ENCODE measurements around the gene MKRN1. TPM values are rescaled to one million over a fixed set of nuclear protein-coding genes. Genes with fewer than 3 reads are reported as not detected.
"Not testable (repeated sequence)": the region's sequence is repeated elsewhere in the genome, so short reads cannot be mapped to it uniquely, and the experiment has no call there.

MKRN1 gene
- total RNA-seq, 1 experiment from 2014 or later: 48.1 TPM

- peak; percentile 9 for DNase-seq (ENCODE audit: low read depth)
Measured at GRCh38 chr7:140485500-140486265, 6.4 kb upstream of the MKRN1 start.

GRCh38 chr7:140484951-140485499, 5.7 kb upstream of the MKRN1 start:
- no peak for DNase-seq (ENCODE audit: low read depth)

GRCh38 chr7:140484479-140484878, 5.2 kb upstream of the MKRN1 start:
- no peak for DNase-seq (ENCODE audit: low read depth)

- DNase-seq (ENCODE audit: low read depth): no peak
Measured at GRCh38 chr7:140479739-140480084, 407 bp upstream of the MKRN1 start.

GRCh38 chr7:140478246-140479061, 851 bp downstream of the MKRN1 start:
- DNase-seq (ENCODE audit: low read depth): peak; percentile 34

- no peak for DNase-seq (ENCODE audit: low read depth)
Measured at GRCh38 chr7:140476698-140477261, 2.5 kb downstream of the MKRN1 start.

- peak; percentile 48 for DNase-seq (ENCODE audit: low read depth)
Measured at GRCh38 chr7:140475747-140476333, 3.5 kb downstream of the MKRN1 start.

- DNase-seq (ENCODE audit: low read depth): no peak
Measured at GRCh38 chr7:140463111-140463510, 16.2 kb downstream of the MKRN1 start.

- no peak for DNase-seq (ENCODE audit: low read depth)
Measured at GRCh38 chr7:140458916-140459315, 20.4 kb downstream of the MKRN1 start.

GRCh38 chr7:140458201-140458600, 21.1 kb downstream of the MKRN1 start:
- no peak for DNase-seq (ENCODE audit: low read depth)

- DNase-seq (ENCODE audit: low read depth): no peak
Measured at GRCh38 chr7:140456551-140457051, 22.7 kb downstream of the MKRN1 start.

GRCh38 chr7:140455743-140456142, 23.6 kb downstream of the MKRN1 start:
- DNase-seq (ENCODE audit: low read depth): no peak

- DNase-seq (ENCODE audit: low read depth): no peak
Measured at GRCh38 chr7:140454657-140455015, 24.7 kb downstream of the MKRN1 start.

- DNase-seq (ENCODE audit: low read depth): not testable (repeated sequence)
Measured at GRCh38 chr7:140453785-140454656, 25.3 kb downstream of the MKRN1 start.

GRCh38 chr7:140453273-140453672, 26.0 kb downstream of the MKRN1 start:
- no peak for DNase-seq (ENCODE audit: low read depth)

GRCh38 chr7:140451716-140452115, 27.6 kb downstream of the MKRN1 start:
- DNase-seq (ENCODE audit: low read depth): no peak

GRCh38 chr7:140448781-140449480, 30.4 kb downstream of the MKRN1 start:
- DNase-seq (ENCODE audit: low read depth): no peak

GRCh38 chr7:140447841-140448240, 31.5 kb downstream of the MKRN1 start:
- DNase-seq (ENCODE audit: low read depth): no peak

GRCh38 chr7:140446467-140446866, 32.8 kb downstream of the MKRN1 start:
- DNase-seq (ENCODE audit: low read depth): no peak

- DNase-seq (ENCODE audit: low read depth): no peak
Measured at GRCh38 chr7:140441519-140441918, 37.8 kb downstream of the MKRN1 start.

Data from HT1080 (cell line).